HuH-7.5 (cell line): ENCODE results near the gene VIPR2.
"Not testable (repeated sequence)": the region's sequence is repeated elsewhere in the genome, so short reads cannot be mapped to it uniquely, and the experiment has no call there.

ENCODE experiments used
- DNase-seq: peaks from one replicate; pipeline ENCODE4 v3.0.0; 2011; ENCODE audit warnings: low spot score

The VIPR2 gene

GRCh38 chr7:159104188-159104920, 40.3 kb downstream of the VIPR2 start:
- DNase-seq, result no peak

DNA sequence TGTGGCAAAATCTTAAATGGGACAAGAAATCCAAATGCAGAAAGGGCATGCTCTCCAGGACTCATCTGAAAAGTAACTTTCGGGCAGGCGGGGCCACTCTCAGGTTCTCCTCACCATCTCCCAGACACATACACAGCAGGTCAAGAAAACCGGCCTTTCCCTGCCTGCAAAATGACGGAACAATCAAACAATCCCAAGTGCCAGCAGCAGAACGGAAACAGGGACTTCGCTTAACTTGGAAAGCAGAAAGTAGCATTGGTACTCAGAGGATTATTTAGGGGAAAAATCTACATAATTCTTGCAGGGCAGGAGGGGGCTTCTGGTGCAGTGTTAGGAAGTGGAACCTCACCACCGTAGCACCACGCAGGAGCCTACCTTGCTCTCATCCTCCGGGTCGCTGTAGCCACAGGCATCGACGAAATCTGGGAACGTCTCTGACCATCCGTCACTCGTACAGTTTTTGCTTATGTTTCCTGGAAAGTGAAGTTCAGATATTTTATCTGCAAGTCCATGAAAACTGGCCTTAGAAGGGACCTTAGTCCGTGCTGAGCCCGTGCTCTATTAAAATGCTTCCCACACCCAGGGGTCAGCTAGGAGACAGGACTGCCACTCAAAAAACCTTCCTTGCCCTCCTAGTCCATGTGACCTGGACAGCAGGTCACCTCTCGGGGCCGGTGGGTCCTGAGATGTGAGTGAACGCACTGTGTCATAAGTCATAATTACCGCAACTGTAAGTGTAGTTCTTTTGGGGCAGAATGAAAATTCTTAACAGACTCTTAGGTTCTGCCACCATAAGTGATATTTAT, 41.1 kb downstream of the VIPR2 start:
- no peak for DNase-seq

DNA sequence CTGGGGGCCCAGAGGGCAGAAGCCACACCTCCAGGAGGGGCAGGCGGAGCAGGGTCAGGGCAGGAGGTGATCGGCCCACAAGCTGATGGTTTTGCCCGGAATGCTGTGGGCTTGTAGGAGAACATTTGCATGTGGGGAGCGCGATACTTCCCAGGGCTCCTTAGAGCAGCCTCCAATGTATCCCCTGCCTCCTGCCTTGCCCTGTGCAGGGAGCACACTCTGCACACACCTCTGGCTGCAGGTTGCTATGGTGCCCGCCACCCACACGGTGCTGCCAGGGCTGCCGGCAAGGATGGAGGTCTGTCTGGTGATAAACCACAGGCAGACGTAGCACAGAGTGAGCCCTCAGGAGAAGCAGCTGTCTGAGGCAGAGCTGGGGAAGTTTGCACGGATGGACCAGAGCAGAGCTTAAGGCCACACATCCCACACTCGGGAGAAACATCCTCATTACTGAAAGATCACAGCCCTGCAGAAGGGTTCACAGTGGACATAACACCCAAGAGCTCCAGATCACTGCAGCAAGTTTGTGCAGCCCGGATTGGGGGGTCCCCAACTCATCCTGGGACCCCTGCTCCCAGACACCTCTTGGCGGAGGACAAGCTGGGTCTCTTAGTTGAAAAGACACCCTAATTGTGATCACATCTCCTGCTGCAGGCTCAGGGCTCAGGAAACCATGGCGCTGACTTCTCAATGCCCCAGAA, 41.8 kb downstream of the VIPR2 start:
- no peak for DNase-seq

DNA sequence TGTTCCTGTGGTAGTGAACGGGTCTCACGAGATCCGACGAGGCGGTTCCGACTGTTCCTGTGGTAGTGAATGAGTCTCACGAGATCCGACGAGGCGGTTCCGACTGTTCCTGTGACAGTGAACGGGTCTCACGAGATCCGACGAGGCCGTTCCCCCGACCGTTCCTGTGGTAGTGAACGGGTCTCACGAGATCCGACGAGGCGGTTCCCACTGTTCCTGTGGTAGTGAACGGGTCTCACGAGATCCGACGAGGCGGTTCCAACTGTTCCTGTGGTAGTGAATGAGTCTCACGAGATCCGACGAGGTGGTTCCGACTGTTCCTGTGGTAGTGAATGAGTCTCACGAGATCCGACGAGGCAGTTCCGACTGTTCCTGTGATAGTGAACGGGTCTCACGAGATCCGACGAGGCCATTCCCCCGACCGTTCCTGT, 43.0 kb downstream of the VIPR2 start:
- not testable (repeated sequence) for DNase-seq

GRCh38 chr7:159101083-159101395, 43.6 kb downstream of the VIPR2 start:
- DNase-seq, result not testable (repeated sequence)

DNA sequence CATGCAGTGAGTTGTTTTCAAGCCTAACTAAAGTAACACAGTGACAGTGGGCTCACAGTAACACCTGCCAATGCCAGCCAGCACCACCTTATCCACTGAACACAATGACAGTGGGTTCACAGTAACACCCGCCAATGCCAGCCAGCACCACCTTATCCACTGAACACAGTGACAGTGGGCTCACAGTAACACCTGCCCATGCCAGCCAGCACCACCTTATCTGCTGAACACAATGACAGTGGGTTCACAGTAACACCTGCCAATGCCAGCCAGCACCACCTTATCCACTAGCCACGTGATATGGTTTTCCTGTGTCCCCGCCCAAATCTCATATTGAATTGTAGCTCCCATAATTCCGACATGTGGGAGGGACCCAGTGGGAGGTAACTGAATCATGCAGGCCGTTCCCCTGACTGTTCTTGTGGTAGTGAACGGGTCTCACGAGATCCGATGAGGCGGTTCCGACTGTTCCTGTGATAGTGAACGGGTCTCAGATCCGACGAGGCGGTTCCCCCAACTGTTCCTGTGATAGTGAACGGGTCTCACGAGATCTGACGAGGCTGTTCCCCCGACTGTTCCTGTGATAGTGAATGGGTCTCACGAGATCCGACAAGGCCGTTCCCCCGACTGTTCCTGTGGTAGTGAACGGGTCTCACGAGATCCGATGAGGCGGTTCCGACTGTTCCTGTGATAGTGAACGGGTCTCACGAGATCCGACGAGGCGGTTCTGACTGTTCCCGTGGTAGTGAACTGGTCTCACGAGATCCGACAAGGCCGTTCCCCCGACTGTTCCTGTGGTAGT, 44.2 kb downstream of the VIPR2 start:
- not testable (repeated sequence) for DNase-seq

- no peak for DNase-seq
Measured at GRCh38 chr7:159099711-159100231, 44.9 kb downstream of the VIPR2 start.

DNA sequence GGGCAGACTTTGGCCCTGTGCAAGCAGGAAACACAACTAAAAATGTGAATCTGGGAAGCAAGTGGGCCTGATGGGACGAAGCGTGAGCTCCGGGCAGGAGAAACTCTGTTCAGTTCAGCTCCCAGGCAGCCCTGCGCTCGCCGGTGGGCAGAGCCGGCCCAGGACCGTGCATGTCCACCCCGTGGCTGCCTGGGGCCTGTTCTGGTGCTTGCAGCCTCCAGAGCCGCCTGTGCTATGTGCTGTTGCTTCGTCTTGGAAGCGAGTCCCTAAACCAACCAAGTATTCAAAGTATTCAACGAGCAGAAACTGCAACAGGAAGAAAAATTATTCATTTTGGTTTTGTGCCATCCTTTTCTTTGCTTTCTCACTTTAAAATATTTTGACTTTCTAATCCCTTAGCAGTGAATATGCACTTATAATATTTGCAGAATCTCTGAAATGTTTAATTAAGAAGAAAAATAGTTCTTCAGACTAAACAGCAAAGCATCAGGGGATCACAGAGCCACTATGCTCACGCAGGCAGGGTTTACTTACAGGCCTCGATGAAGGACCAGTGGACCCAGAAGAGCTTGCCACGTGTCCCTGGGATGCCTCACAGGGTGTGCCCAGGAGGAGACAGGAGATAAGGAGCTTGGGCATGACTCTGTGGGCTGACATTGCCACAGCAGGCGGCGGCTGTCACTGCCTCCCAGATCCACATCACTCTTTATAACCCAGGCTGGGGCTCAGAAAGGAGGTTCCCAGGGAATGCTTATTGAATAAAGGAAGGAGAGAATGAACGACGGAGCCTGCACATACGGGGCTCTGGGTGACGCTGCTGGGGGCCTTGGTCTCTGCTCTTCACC, 45.6 kb downstream of the VIPR2 start:
- no peak for DNase-seq

GRCh38 chr7:159098424-159098786, 46.3 kb downstream of the VIPR2 start:
- DNase-seq, result no peak

GRCh38 chr7:159097661-159098423, 46.8 kb downstream of the VIPR2 start:
- no peak for DNase-seq

GRCh38 chr7:159096736-159097581, 47.7 kb downstream of the VIPR2 start:
- DNase-seq, result no peak

DNA sequence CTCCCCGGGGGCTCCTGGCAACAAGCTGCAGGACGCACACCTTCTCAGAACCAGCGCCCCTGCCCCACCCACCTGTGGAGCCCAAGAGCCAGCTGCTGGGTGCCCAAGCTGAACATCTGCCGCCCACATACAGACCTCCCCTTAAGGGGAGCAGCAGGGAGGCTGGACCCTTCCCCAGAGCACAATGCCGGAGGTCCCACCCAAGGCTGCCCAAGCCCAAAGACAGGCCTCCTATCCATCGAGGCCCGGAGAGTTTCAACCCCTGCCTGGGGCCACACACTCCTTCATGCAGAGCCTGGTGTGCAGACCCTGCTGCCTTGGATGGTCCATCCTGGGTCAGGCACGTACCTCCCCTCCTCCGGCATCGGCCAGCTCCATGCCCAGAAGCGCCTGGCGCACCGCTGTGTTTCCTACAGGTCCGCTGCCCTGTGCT, 48.7 kb downstream of the VIPR2 start:
- DNase-seq, result no peak

DNA sequence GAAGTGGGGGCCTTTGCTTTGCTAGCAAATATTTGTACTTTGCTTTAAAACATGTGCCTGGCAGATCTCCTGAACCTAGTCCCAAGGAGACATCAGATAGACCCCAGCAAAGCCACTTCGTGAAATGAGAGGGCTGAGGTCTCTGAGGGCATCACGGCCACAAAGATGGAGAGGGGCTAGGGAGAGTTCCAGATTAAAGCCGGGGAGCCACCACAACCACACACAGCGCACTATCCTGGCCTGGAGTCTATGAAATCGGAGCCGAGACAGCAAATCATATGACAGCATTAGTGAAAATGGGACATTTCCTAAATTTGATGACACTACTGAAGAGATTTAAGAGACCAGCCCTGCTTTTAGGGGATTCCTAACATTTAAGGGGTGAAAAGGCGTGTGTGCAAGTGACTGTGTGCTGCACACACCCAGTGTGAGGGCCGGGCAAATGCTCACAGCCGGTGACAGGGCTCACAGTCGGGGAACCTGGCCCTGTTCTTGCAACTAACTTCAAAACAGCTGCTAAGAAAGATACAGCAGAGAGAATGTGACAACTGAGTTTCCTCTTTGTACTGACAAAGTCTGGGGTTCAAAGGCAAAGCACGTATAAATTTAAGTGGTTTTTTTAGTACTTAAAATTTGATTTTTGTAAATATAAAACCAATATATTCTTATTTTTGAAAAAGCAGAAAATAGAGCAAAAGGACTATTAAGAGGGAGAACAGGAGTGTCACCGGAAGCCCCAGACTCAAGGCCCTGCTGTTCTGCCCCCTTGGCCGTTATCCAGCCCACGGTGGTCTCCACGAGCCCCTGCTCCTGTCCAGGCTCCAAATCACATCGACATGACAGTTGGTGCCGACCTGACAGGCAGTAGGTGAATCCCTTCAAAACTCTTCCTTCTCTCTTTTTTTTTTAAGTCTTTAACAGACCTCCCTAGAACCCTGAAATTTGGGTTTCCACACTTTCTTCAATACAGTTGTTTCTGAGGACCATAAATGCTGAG, 49.5 kb downstream of the VIPR2 start:
- DNase-seq, result no peak

- DNase-seq, result no peak
Measured at GRCh38 chr7:159094023-159094740, 50.5 kb downstream of the VIPR2 start.

DNA sequence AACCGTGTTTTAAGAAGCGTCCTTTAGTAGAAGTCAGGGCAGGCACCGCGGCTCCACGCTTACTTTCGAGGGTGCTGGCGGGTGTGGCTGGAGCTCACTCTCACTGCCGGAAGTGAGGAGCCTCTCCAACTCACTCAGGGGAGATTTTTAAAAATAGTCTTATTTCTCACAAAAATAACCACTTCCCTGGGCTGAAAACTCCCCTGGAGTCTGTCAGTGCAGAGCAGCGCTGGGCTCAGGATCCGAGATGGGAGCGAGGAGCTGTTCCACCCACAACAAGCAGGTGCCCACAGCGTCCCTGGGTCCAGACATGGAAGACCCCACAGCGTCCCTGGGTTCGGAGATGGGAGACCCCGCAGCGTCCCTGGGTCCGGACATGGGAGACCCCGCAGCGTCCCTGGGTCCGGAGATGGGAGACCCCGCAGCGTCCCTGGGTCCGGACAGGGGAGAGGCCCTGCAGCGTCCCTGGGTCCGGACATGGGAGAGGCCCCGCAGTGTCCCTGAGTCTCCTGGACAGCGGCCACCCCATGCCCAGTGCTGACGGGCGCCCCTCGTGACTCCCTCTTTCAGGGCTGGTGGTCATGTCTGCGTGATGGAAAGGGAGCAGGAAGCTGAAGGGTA, 51.2 kb downstream of the VIPR2 start:
- DNase-seq, result no peak

DNA sequence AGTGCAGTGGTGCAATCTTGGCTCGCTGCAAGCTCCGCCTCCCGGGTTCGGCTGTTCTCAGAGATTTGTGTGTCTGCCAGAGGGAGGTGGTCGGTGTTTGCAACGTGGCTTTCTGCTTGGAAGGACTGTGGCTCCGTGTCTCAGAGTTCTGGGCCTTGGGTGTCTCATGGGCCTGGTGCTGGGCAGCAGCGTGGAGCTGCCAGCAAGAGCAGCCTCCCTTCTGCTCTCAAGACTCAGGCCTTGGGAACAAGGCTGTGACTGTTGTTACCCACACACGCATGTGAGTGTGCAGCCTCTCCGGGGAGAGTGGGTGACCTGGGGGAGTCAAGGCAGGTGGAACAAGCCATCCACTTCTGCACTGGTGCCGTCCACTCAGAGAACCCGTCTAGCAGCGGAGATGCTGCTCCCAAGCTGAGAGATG, 52.0 kb downstream of the VIPR2 start:
- DNase-seq, result no peak
